ENCODE data around the gene ZYX. TPM values are rescaled to one million over a fixed set of nuclear protein-coding genes. Genes with fewer than 3 reads are reported as not detected.

ZYX gene
- total and polyA plus RNA-seq, 9 of the 15 experiments (the other 6 are each of a cell fraction or from before 2014, with no cell fraction given): 1.8 to 130 (median 15.7) TPM

- Histone ChIP-seq H3K79me2 (ENCODE audit: control insufficient read depth, insufficient read depth, low read length) (peaks cover 12% of the 10 kb centered on the region), H3K9me3 (replicated peaks; ENCODE audit: control insufficient read depth, insufficient read depth, low read depth, low read length) (no peaks in the 10 kb centered on the region), H3K4me2 (ENCODE audit: insufficient read depth, low read length) (no peak overlapping the region), H3K4me1 (replicated peaks in 1 of 2; ENCODE audit: control insufficient read depth in 2 of 2, insufficient read depth in 2 of 2, low read length in 2 of 2) (peaks cover 21 to 50% of the 10 kb centered on the region in 2 experiments; a peak in 4 of 5 replicates), H4K20me1 (replicated peaks; ENCODE audit: control insufficient read depth, insufficient read depth, low read length) (peaks cover 13% of the 10 kb centered on the region), H3K9me1 (ENCODE audit: control insufficient read depth, insufficient read depth, low read length) (peaks cover 17% of the 10 kb centered on the region), H3K27ac (ENCODE audit: extremely low read depth, low read depth, low read length) (no peak overlapping the region), H2AFZ (ENCODE audit: low read depth, low read length) (no peak overlapping the region), H3K27me3 (ENCODE audit: control insufficient read depth in 2 of 2, insufficient read depth in 2 of 2, low read length in 2 of 2) (no peaks in the 10 kb centered on the region), H3K36me3 (ENCODE audit: control insufficient read depth, insufficient read depth, low read length) (peaks cover 58% of the 10 kb centered on the region; the same call in 2 of the 3 replicates), H3K9ac (ENCODE audit: insufficient read depth in 1 of 2, low read depth in 2 of 2, low read length in 2 of 2) (no peak overlapping the region), H3K4me3 (no peak overlapping the region)
- 72% methylated on average over 5 of the region's 5 CpGs for WGBS (ENCODE audit: insufficient coverage, low coverage, missing lambda C conversion rate)
- POLR2A ChIA-PET: interaction anchor here (0.7 to 2.4 kb wide), 9 partner anchors 9 to 180 kb away, joined by 3 to 46 read pairs (median 5); no protein-coding TSS in a partner anchor
- 0 out of 2 replicates have a peak, but pooled peaks have one; percentile 38 for TF ChIP-seq ZNF143 (CRISPR knock-in tag; IDR thresholded peaks at IDR 0.05)
- peak; percentile 65; the same call in 1 of the 2 replicates for TF ChIP-seq HBP1 (CRISPR knock-in tag; IDR thresholded peaks at IDR 0.05)
- peak; percentile 33; the same call in 1 of the 2 replicates for TF ChIP-seq THRB (CRISPR knock-in tag; conservative IDR thresholded peaks at IDR 0.05)
- TF ChIP-seq OTX1 (CRISPR knock-in tag; IDR thresholded peaks at IDR 0.05): 0 out of 2 replicates have a peak, but pooled peaks have one; percentile 8
- TF ChIP-seq POLR2B (IDR thresholded peaks at IDR 0.05; ENCODE audit: low read depth, partially characterized antibody): peak; percentile 39
- TF ChIP-seq ILF3 (IDR thresholded peaks at IDR 0.05; ENCODE audit: borderline replicate concordance): no peak
- DNase-seq (ENCODE audit: extremely low read depth in 1 of 4, low spot score in 3 of 4) (no peak), ATAC-seq (no peak), FAIRE-seq (no peak)
- BruUV-seq (replicated peaks): no TSS peak
- CTCF ChIA-PET (ENCODE audit: low intra/inter-chr PET ratio): no interaction called here
- in situ Hi-C loops (cut with MboI): no loop called here
- intact Hi-C loops (cut with micrococcal nuclease): loop anchor here (5.0 kb wide), 1 partner anchor 37 kb away; no protein-coding TSS in a partner anchor
These were observed 3.0 kb downstream of the ZYX start for GRCh38 chr7:143384148-143384547.

All from K562 (cell line).